Urothelium cell line (cell line): ENCODE results near the gene DHFR2.
"Not testable (repeated sequence)": the region's sequence is repeated elsewhere in the genome, so short reads cannot be mapped to it uniquely, and the experiment has no call there.

Experiments used
- DNase-seq: peaks from one replicate; pipeline ENCODE4 v3.0.0; 2011; ENCODE audit warnings: low spot score, mixed read lengths
- FAIRE-seq: peaks from 2 replicates; lab custom pipeline; 2011; peaks lifted over from hg19 to GRCh38; lab: Jason Lieb, UNC

DHFR2 gene

DNA sequence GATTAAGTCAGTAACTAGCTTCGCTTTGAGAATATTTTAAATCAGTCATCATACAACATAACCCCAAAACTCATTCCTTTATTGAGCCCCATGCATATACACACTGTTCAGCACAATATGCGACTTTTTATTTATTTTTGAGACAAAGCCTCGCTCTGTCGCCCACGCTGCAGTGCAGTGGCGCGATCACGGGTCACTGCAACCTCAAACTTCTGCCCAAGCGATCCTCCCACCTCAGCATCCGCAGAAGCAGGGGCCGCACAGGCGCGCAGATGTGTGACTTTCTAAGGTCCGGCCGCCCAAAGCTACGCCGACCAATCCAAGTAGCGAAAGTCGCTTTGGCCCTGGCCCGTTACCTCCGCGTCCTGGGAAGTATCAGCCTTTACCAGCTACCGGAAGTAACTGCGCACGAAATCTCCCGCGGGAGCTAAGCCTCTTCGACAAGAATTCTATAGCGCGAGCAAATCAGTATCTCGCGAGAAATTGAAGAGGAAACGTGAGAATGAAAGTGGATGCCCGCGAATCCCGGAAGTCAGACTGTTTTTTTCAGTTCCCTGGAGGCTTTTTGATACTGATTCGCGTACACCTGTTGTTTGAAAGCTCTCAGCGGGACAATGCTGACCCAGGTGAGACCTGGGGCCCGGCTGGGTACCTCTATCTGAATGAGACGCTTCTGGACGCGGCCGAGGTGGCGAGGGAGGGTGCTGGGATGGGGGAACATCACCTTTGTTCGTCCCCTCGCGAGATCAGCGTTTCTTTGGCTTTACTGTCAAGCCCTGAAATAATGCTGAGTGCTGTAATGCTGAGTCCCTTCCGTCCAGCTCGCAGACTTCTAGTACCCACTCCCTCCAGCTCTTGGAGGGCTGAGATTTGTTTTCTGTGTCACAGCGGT is at the start of gene DHFR2, which contains the start of gene NSUN3:
TSS of gene DHFR2 (minus strand) at position 404 of the 892 bp plus-strand sequence. CDS start 1,405 bp downstream, outside the sequence.
TSS of gene NSUN3 (plus strand) at position 549 of the 892 bp plus-strand sequence. CDS start at position 615, 66 bp downstream.
- peak; percentile 89 for FAIRE-seq
- peak; percentile 93 for DNase-seq

GRCh38 chr3:94110854-94111253 is 48.1 kb upstream of the DHFR2 start:
- no peak for DNase-seq
- FAIRE-seq = no peak

DNA sequence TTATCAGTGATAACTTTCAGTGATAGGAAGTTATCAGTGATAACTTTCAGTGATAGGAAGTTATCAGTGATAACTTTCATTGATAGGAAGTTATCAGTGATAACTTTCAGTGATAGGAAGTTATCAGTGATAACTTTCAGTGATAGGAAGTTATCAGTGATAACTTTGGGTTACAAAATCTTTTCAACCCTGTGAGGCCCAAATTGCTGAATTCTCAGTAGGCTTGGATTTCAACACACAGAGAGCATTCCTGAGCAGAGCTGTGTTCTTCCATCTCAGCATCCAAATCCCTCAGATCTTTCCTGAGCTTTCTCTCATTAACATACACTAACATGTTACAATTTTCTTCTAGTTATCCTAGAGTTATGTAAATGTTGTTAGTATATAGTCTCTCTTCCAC is 47.5 kb upstream of the DHFR2 start:
- DNase-seq, FAIRE-seq: not testable (repeated sequence)

GRCh38 chr3:94106268-94106667 is 43.6 kb upstream of the DHFR2 start:
- FAIRE-seq (no peak), DNase-seq (no peak)

GRCh38 chr3:94101860-94102259 is 39.1 kb upstream of the DHFR2 start:
- no peak for FAIRE-seq

GRCh38 chr3:94099311-94099710 is 36.6 kb upstream of the DHFR2 start:
- DNase-seq = no peak
- no peak for FAIRE-seq

More at GRCh38 chr3:94101860-94102259, 39.1 kb upstream of the DHFR2 start:
- DNase-seq = no peak

DNA sequence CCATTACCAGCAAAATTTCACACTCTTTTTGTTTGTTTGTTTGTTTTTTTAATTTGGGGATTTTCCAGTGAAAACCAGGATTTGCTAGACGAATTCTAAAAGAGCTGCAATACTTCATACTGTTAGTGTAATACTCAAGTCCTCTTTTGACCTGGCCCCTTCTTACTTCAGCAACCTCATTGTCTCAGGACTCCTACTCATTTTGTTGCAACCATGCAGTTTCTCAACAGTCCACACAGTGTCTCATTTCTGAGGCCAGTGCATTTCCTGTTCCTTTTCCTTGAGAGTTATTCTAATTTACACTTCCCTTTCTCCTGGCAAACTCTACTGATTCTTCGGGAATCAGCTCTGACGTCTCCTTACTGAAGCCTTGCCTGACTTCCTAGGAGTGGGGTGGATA is 35.7 kb upstream of the DHFR2 start:
- DNase-seq (no peak), FAIRE-seq (no peak)

DNA sequence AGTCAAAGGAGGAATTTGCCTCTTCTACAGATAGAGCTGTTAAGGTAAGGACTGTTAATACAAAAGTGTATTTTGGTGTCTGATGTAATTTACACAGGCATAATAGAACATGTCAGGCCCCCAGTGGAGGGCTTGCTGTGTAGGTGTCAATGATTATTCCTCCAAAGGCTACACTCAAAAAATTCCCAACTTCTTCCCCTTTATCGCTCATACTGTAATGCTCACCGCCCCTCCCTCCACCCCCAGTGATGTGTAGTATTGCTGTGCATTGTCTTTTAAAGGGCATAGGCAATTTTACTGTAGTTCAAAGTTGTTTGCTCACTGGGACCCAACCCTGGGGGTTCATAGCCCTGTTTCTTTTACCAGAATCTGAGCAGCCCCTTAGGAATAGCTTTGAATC is 32.4 kb upstream of the DHFR2 start:
- DNase-seq = no peak
- FAIRE-seq = no peak

DNA sequence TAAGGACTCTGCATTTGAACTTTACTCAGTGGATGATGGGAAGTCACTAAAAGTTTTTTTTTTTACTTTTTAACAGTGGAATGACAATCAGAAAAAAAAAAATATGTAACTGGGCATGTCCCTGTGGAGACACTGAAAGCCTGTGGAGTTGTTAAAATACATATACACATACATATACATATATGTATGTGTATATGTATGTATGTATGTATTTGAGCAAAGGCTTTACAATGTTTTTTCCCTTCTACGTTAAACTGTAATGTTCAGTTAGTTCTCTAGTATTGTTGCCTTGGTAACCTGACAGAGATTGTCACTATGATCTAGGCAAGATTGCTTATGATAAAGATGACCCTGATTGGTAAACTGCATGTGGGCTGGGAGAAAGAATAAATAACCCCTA is 30.4 kb upstream of the DHFR2 start:
- no peak for FAIRE-seq

GRCh38 chr3:94092086-94092485 is 29.4 kb upstream of the DHFR2 start:
- DNase-seq = no peak
- FAIRE-seq = no peak

More for the DNA sequence above, 30.4 kb upstream of the DHFR2 start:
- no peak for DNase-seq

- no peak for FAIRE-seq
- no peak for DNase-seq
Measured at GRCh38 chr3:94089126-94089525, 26.4 kb upstream of the DHFR2 start.

DNA sequence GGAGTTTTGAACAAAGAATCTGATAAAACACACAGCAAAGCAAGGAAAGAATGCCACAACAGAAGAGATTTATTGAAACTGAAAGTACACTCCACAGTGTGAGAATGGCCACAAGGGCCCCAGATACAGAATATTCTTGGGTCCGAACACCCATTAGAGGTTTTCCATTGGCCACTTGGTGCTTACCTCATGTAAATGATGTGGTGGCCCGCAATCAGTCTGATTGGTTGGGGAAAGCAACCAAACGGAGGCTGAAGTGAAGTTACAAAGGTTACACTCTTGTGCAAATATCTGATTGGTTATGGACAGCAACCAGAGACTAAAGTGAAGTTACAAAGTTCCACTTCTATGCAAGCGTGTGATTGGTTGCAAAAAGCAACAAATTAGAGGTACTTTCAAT is 20.5 kb upstream of the DHFR2 start:
- no peak for DNase-seq
- FAIRE-seq = no peak

GRCh38 chr3:94082391-94082937 is 19.7 kb upstream of the DHFR2 start:
- no peak for DNase-seq
- no peak for FAIRE-seq

- FAIRE-seq (no peak), DNase-seq (no peak)
Measured at GRCh38 chr3:94081884-94082283, 19.2 kb upstream of the DHFR2 start.

DNA sequence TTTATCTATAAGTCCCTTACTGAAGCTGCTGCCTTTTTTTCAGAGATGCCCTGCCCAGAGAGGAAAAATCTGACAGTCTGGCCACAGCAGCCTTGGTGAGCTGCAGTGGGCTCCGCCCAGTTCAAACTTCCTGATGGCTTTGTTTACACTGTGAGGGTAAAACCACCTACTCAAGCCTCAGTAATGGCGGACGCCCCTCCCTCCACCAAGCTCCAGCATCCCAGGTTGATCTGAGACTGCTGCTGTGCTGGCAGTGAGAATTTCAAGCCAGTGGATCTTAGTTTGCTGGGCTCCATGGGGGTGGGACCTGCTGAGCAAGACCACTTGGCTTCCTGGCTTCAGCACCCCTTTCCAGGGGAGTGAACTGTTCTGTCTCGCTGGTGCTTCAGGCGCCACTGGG is 17.8 kb upstream of the DHFR2 start:
- not testable (repeated sequence) for DNase-seq, FAIRE-seq

DNA sequence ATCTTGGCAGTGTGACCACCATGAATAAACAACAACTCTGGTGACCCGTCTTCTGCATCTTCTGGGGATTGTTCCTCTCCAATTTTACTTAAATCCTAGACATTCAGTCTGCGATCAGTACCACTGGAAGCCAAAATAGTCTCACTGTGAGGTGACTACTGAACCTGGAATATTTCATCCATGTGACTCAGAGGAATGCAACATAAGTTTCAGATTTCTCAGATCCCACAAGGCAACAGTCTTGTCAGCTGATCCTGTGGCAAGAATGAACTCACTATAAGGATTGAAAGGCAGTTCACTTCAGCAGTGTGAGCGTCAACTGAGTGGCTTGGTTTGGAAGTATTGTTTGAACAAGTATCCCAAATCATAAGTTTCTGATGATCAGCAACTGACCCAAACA is 13.3 kb upstream of the DHFR2 start:
- FAIRE-seq = no peak

DNA sequence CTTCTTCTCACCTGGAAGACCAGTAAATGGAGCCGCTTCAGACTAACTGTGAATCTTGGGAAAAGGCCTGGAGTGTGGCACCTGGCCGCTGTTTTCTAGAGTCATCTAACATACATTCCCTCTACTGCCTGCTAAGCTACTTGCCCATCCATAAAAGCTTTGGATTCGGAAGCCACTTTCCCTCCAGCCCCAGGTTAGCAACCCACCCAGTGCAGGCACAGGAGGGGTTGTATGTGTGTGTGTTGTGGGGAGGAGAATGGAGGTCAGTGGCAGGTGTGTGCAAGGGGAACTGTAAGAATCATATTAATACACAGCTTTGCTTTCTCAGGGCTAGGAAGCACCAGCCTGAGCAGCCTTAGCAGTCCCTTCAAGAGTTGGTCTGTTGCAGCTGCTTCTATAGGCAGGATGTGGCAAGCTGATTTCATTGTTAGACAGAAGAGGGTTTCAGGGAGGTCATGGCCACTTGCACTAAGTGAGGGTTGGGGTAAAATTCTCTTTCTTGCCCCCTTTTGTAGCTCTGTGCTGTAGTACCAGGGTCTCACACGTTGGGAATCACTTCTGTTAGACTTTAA is 9.1 kb upstream of the DHFR2 start:
- DNase-seq (no peak), FAIRE-seq (no peak)

More for the DNA sequence above, 13.3 kb upstream of the DHFR2 start:
- no peak for DNase-seq

DNA sequence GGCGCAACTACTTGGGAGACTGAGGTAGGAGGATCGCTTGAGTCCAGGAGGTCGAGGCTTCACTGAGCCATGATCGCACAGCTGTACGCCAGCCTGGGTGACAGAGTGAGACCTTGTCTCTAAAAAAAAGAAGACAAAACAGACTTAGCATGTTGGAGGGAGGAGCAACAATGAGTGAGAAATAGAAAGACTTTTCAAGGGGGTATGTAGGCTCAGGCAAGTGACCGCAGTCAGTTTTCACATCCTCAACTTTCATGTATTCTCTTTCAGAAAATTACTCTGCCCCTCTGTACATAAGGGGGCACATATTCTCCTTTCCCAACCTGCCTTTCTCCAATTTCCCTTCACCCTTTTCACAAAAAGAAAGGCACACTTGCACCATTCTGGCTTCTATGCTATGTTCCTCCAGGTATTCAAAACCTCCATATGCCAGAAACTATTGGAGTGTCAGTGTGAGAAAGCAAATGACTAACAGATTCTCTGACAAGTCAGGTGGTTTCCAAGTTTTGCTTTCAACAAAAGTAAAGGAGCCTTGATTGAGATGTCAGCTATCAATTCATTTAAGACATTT is 7.7 kb upstream of the DHFR2 start:
- FAIRE-seq (no peak), DNase-seq (no peak)

GRCh38 chr3:94069194-94069813 is 6.6 kb upstream of the DHFR2 start:
- no peak for FAIRE-seq
- peak; percentile 10 for DNase-seq

DNA sequence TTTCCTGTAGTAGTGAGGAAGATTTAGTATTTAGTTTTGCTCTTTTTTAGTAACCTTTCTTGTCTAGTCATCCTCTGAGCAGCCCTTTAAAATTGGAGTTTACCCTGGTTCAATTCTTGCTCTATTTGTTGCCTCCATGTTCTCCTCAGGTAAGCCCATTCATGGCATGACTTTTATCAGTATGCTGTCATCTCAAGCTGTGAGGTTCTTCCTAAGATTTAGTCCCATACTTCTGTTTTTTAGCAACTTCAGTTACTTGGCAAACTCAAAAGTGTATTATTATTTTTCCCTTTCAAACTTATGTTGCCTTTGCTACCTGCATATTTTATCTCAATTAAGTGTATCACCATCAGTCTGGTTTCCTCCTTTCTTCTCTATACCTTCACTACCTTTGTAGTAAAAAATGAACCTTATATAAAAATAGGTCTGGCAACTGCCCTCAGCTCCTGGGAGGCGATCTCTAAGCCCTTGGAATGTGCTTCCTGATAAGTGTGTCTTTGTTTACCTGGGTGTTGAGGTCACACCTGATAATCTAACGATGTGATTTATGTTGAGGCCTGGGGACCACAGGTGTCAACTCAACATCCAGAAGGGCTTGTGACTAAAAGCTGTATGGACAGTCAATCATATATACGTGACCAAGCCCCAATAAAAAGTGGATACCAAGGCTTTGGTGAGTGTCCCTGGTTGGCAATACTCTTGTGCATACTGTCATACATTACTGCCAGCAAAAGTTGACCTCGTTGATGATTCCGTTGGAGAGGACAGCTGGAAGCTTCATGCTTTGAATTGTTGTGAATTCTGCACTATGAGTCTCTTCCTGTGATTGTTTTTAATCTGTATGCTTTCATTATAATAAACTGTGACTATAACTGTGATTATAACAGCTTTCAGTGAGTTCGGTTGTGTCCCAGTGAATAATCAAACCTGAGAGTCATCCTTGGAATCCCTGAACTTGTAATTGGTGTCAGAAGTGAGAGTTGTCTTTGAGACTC is 4.1 kb upstream of the DHFR2 start:
- DNase-seq (no peak), FAIRE-seq (no peak)
